NB4 (cell line): ENCODE data around the gene WDR1.

Experiments
- DNase-seq: peaks from one replicate; pipeline ENCODE4 v3.0.0; 2010; ENCODE audit warnings: low read depth
- H3K4me3 ChIP-seq: one replicate; pipeline ENCODE4 v1.5.1; 2011; ENCODE audit warnings: mild to moderate bottlenecking, low read depth, low read length, moderate library complexity
- MAX ChIP-seq: IDR thresholded peaks from 2 replicates; pipeline ENCODE4 v1.6.1; 2011; ENCODE audit warnings: low read depth, low read length
- MYC ChIP-seq: IDR thresholded peaks from 2 replicates; pipeline ENCODE4 v1.6.1; 2011; ENCODE audit warnings: low read depth, low read length
- POLR2A ChIP-seq: IDR thresholded peaks from 2 replicates; pipeline ENCODE4 v1.6.1; 2011; ENCODE audit warnings: mild to moderate bottlenecking; ENCODE audit not compliant: insufficient read length; ENCODE audit errors: extremely low read depth
- TF ChIP-seq, protein P1 (sequence below): IDR thresholded peaks from one replicate; pipeline ENCODE4 v1.5.1; 2012; ENCODE audit warnings: low read depth, low read length

Gene WDR1

GRCh38 chr4:10105421-10105820, 11.2 kb downstream of the WDR1 start:
- TF ChIP-seq POLR2A (no peak), MAX (no peak)
- no peak for DNase-seq
- no peak overlapping the region for H3K4me3 ChIP-seq

GRCh38 chr4:10104991-10105276, 11.7 kb downstream of the WDR1 start:
- no peak overlapping the region for H3K4me3 ChIP-seq
- TF ChIP-seq, protein P1, sequence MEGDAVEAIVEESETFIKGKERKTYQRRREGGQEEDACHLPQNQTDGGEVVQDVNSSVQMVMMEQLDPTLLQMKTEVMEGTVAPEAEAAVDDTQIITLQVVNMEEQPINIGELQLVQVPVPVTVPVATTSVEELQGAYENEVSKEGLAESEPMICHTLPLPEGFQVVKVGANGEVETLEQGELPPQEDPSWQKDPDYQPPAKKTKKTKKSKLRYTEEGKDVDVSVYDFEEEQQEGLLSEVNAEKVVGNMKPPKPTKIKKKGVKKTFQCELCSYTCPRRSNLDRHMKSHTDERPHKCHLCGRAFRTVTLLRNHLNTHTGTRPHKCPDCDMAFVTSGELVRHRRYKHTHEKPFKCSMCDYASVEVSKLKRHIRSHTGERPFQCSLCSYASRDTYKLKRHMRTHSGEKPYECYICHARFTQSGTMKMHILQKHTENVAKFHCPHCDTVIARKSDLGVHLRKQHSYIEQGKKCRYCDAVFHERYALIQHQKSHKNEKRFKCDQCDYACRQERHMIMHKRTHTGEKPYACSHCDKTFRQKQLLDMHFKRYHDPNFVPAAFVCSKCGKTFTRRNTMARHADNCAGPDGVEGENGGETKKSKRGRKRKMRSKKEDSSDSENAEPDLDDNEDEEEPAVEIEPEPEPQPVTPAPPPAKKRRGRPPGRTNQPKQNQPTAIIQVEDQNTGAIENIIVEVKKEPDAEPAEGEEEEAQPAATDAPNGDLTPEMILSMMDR: no peak
- DNase-seq: no peak

DNA sequence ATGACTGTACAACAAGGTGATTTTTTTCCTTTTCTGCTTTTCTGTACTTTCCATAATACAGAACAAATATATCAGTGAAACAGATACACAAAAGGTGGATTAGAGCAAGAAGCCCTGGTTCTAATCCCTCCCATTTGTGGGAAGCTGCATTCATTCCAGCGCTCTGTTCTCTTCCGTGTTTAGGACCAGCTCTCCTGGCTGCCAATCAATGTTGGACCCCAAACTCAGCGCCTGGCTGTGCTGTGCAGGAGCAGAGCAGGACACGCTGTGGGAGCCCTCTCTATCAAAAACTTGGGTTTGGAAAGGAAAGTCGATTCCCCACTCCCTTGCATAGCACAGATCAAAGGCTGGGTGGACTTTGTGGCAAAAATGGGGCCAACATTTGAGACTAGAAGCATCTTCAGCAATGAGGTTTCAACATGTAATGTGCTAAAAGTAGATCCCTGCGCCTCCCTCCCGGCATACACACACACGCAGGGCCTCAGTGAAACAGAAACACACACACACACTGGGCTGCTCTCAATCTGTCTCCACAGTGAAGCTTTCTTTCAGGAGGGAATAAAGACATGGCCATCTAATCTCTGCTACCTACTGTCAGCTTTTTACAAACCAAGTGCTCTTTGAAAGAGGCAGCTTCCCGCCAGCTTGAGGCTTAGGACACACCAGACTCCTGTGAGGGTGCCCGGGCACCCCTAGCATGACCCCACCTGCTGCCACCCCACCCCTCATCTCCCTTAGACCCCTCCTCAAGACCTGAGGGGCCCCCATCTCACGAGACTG, 12.2 kb downstream of the WDR1 start:
- TF ChIP-seq MYC (no peak), MAX (no peak), POLR2A (no peak)
- TF ChIP-seq, protein P1: no peak
- DNase-seq: no peak
- H3K4me3 ChIP-seq: no peak overlapping the region

GRCh38 chr4:10102474-10103332, 13.9 kb downstream of the WDR1 start:
- no peak for DNase-seq
- no peak overlapping the region for H3K4me3 ChIP-seq
- no peak for TF ChIP-seq MAX

DNA sequence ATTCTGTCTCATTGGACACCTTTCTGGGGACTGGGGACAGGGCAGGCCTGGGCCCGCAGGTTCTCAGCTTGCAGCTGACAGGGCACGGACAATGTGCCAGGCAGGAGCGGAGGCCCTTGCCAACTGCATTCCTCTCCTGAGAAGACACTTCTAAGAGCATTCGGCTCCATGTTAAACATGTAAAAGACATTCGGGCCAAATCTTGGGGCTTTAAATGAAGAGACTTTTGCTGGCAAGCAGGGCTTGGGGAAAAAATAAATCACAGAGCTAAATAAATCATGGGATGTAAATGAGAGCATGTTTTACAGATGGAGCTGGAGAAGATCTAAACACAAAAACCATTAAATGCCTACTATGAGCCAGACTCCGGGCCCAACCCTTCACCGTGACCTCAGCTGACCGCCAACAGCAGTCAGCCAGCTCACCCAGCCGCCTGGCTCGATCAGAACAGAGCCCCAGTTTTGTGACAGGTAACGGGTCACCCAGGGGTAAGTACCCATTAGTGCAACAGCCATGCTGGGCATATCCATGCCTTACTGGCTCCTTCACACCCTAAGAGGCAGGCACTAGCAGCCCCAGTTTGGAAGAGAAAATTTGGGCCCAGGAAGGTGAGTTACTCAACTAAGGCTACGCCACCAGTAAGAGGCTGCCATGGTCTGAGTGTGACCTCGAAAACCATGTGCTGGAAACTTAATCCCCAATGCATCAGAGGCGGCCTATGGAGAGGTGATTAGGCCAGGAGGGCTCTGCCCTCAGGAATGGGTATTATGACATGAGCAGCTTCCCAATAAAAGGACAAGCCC, 14.7 kb downstream of the WDR1 start:
- no peak overlapping the region for H3K4me3 ChIP-seq
- TF ChIP-seq, protein P1: no peak
- TF ChIP-seq POLR2A (no peak), MYC (no peak), MAX (no peak)
- no peak for DNase-seq

GRCh38 chr4:10100734-10101216, 15.8 kb downstream of the WDR1 start:
- H3K4me3 ChIP-seq: no peak overlapping the region
- peak; percentile 45 for DNase-seq
- no peak for TF ChIP-seq POLR2A
- no peak for TF ChIP-seq MYC
- TF ChIP-seq MAX: peak; percentile 20; the same call in 1 of the 2 replicates
